HG02588 (cell line): Measurements from ENCODE around the gene CDC26.

ENCODE experiments used
- ATAC-seq: cut with Tn5 transposase; IDR thresholded peaks from one replicate; pipeline ENCODE4 v1.9.1; 2021; ENCODE audit warnings: mild to moderate bottlenecking, moderate library complexity; ENCODE audit not compliant: unreplicated experiment

CDC26 gene

DNA sequence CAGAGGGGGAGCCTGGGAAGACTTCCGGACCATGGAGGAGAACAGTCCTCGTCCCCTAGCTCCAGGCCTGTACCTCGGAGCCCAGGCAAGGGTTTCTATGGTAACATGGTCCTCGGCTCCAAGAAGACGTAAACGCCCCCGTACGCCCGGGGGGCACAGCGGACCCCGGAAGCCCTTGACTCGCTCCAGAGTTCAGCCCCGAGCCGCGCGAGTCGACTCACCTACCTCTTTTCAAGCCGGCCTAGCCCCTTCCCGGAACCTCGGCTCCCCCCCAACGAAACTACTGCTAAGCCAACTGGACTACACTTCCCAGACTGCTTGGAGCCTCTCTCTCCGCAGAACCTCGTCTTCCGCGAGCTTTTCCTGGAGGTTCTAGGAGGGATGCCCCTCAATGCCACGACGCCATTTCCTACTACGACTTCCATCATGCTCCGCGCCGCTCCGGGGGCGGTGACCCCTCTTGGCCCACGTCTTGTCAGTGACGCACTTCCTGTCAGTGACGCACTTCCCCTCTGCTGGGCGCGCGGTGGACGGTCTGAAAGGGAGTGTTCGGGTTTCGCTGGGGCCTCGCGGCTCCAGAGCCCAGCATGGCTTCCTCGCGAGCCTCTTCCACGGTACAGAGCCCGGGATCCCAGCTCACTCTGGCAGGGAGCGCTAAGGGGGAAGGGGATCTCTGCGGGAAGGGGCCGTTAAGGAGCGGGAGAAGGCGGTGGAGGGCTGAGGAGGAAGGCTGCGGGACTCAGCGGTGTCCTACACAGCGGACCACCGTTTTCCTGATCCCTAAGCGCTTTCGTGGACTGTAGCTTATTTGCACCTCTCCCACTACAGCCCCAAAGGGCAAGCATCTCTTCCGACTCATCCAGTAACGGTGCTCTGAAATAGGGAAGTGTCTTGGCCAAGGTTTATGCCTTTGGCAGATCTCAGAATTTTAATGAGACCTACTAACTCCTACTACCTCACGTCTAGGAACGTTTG lies at the start of gene CDC26, which contains the start of gene PRPF4:
Gene CDC26, minus strand, starts transcription at position 416 of the 975 bp plus-strand sequence. CDS start 3,065 bp downstream, outside the sequence.
Gene PRPF4, plus strand, starts transcription at position 502 of the 975 bp plus-strand sequence. Its CDS starts 86 bp downstream, at position 588.
- ATAC-seq, result peak; percentile 99

DNA sequence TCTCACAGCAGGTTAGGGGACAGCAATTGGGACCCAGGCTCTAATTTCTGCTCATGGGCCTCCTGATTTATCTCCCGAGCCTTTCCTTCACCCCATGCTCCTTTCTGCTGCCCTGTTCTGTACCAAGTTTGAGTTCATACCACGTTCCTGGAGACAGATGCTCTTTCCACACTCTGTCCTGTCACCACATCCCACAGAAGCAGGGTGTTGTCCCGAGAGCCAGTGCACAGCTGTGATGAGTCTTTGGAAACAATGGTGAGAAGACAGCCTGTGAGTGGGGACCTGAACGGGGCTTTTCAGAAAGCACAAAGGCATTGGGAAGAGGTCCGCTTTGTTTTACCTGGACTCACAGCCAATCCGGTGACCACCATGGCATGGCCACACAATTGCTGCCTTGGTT lies 47.3 kb upstream of the CDC26 start:
- ATAC-seq, result no peak

DNA sequence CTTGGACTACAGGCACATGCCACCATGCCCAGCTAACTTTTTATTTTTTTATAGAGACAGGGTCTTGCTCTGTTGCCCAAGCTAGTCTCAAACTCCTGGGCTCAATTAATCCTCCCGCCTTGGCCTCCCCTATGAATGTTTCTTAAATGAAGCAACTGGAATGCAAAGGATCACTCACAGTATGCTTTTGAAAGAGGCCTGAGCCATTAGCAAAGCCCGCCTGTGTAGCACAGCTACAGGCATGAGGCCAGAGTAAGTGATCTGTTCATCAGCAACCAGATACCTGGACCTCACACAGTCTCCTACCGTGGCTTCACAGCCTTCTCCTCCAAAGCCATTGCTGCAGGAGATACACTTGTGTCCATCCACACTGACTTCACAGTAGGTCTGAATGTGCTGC lies 44.7 kb upstream of the CDC26 start:
- ATAC-seq, result no peak

DNA sequence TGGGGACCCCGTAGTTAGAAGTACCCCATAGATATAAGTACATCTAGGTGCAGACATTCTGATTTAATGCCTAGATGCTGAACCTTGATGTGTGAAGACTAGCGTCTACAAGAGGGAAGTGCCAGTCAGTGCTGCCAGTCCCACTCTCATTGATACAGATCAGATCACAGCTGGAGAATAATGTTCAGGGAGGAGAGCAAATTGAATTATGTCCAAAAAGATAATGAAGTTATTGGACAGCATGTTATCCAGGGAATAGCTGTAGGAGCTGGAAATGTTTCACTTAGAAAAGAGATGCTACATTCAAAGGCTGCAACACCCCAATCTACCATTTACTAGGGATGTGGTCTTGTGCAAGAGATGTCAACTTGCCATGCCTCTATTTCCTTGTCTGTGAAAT lies 43.7 kb upstream of the CDC26 start:
- ATAC-seq, result no peak

DNA sequence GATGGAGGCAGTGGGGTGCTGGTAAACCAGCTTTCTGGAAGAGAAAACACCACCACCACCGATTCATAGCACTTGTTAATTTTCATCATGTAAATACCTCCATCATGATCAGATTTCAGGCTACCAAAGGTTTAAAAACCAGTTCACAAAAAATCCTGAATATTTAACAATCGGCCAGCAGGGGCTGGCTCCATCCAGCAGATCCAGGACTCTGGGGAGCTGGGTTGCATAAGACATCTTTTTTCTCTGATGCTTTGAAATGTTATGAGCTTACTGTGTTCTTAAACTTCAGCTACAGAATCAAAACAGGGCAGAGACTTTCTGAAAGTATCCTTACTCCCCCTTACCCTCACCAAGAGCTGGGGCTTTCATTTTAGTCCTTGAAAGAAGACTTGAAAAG lies 42.4 kb upstream of the CDC26 start:
- no peak for ATAC-seq

DNA sequence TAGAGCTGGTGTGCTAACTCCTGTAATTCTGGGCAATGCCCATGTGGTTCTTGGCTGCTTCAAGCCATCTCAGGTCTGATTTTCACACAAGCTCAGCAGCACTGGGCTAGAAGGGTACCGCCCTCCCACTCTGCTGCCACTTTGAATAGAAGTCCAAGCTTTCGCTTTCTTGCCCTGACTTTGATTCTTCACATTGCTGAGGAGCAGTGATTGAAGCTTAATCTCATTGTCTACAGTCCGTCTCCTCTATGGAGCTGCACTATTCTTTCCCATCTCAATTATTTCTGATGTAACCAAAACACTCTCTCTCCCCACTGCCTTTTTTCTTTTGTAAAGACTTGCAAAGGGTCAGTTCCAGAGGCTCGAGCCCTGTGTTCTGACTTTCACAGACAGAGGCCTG lies 40.7 kb upstream of the CDC26 start:
- no peak for ATAC-seq

DNA sequence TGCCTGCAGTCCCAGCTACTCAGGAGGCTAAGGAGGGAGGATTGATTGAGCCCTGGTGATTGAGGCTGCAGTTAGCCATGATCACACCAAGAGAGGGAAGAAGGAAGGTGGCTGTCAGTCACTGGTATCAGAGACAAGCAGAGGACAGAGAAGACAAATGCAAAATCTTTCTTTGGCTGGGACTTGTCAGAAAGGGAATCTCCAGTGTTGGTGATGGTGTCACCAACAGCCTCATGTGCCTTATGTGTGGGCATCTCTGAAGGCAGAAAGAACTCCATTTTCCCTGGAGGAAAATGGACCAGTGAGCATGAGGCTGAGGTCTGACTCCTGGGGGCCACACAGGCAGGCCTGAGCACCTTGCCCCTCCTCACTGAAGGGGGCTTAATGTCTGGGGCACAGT lies 39.9 kb upstream of the CDC26 start:
- no peak for ATAC-seq

DNA sequence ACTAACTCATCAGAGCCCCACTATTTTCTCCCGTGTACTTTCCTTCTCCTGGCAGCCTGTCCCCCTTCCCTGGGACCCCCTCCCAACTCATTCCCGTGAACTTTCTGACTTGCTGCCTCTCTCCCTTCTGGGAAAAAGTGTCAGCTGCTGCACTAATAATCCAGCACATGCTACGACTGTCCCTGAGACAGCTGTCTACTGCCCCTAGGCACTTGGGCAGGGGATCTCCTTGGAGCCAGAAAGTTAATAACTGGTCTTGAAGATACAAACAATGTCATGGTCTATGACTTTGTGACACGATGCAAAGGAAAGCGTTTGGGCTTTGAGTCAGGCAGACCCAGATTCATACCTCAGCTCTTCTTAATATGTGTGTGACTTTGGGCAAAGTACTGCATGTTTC lies 37.9 kb upstream of the CDC26 start:
- ATAC-seq, result no peak

DNA sequence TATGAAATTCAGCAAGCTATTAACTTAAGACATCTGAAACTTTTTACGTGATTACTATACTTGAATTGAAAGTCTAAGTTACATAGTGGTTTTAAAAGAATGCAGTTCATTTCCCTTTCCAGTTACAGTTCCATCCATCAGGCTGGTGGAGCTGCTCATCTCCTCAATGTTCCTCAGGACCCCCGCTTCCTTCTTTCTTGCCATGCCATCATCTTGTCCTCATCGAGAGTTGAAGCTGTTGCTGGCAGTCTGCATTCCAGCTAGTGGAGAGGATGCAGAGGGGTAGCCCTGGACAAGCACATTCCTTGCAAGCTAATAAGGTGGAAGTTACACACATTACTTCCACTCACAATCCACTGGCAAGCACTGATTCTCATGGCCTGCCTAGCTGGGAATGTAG lies 36.6 kb upstream of the CDC26 start:
- no peak for ATAC-seq

DNA sequence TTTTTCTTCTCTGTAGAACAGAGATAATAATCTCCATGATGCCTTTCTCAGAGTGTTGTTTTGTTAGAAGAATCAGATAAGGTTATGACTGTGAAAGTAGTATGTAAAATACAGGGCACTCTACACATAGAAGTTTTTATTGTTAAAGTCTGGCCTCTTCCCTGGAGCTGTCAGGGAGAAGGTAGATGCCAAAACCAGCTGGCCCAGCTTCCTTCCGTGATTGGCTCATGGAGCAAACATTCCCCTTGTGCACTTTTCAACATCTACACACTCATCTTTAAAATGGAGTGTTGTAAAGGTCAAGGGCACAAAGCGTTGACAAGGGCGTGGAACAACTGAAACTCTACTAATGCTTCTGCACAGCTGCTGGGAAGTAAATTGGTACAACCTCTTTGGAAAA lies 35.2 kb upstream of the CDC26 start:
- no peak for ATAC-seq

DNA sequence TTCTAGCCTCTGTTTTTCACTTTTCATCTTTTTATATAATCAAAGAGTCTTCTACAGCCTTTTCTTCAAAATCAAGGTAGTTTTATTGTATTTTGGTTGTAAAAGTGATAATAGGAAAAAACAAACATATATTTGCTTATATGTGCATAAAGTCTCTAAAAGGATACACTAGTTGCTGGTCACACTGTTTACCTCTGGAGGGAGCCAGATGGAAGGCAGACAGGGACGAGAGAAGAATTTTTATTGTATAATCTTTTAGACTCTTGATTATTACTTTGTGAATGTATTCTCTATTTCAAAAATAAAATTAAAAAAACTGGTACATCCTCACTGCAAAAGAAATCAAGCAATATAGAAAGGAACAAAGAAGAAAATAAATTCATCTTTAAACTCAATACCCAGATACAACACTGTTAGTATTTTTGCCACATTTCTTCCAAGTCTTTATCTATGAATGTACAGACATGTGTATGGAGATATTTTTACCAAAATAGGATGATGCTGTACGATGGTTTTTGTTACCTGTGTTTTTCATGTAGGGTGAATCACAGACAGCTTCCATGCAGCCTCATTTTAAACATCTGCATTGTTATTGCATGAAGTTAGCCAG lies 33.9 kb upstream of the CDC26 start:
- no peak for ATAC-seq

DNA sequence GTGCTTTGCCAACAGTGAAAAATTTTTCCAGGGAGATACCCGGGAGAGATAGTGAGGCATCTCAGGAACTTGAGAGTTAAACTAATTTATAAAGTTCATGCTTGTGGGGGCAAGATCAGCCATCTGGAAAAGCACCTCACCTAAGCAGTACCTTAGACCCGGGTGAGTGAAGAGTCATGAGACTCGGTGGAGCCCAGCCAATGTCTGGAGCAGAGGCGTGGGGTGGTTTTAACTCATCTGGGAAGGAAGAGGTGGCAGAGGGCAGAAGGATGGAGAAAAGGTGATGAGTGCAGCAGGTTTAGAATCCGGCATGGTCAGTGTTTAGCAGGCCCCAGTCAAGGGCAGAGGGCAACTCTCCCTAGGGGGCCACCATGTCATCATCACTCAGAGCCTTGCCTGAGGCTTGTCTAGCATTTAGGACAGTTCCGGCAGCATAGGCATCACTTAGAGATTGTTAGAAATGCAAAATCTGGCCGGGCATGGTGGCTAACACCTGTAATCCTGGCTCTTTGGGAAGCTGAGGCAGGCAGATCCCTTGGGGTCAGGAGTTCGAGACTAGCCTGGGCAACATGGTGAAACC lies 32.1 kb upstream of the CDC26 start:
- ATAC-seq, result no peak

DNA sequence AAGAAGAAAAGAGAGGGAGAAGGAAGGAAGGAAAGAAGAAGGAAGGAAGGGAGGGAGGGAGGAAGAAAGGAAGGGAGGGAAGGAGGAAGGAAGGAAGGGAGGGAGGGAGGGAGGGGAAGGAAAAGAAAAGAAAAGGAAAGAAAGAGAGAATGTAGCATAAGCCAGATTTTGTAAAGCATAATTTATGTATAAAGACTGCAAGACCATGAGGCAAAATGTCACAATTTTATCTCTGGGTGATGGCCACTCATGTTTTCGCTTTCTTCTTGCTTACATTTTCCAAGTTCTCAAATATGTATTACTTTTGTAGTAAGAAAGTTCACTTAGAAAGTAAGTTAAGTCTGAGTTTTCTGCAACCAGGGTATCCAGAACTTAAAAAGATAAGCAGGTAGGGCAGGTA lies 31.2 kb upstream of the CDC26 start:
- ATAC-seq, result no peak

DNA sequence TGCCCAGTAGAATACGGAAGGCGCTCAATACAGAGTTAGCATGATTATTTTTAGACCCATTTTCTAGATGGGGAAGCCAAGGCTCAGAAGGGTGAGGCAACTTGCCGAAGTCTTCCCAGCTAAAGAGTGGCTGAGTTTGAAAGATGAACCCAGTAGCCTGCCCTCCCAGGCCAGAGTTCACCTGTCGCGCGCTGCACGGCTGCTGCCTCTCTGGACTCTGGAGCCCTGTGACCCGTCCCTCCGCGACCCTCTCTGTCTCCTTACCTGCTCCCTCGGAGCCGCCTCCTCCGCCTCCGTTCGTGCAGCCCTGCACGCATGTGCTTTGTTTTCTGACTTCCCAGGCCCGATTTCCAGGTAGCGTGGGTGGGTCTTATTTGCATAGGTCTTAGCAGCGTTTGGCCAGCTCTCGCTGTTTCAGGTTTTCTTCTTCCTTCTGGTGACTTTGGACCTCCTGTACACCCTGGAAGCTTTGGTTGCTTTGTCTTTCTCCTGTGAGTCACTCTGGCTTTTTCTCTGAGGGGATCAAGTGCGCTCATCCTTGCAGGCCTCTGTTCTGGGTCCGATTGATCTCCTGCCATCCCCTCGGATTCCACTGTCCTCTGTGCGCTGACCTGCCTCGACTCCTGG lies 27.5 kb upstream of the CDC26 start, which contains the start of gene RNF183:
Gene RNF183, minus strand, starts transcription at position 585 of the 627 bp plus-strand sequence. CDS start 5,192 bp downstream, outside the sequence.
- no peak for ATAC-seq

DNA sequence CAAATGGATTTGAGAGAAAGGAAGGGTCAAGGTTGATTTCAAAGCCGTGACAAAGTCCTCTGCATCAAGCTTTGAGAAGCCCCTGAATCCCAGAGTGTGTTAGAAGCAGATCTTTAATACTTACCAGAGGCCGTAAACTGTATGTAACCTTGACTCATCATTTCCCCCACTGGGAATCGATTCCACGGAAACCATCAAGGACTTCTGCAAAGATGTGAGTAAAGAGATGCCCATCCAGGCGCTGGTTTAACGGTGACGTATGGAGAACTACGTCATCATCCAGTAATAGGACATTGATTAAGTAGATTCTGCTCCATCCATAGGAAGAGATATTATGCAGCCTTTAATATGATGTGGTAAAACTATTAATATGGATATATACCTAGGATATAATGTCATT lies 26.2 kb upstream of the CDC26 start:
- no peak for ATAC-seq

DNA sequence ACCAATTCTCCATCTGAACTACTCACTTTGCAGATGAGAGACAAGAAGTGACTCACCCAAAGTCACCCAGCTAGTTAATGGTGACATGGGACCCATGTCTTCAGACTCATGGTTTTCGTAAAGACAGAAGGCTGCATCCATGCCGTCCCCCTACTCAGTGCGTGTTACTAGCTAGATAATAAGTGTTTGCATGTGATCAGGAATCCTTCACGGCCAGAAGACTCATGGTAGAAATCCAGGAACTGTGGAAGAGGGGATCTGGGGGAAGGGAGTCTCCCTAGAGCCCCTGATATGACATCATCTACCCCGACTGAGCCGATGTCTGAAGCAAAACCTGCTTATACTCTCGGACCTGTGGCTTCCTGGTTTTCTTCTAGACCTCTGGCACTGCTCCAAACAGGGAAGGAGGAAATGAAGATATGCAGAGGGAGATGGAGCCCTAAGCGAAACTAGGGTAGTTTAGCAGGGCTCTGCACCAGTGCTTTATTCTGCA lies 24.5 kb upstream of the CDC26 start:
- no peak for ATAC-seq

DNA sequence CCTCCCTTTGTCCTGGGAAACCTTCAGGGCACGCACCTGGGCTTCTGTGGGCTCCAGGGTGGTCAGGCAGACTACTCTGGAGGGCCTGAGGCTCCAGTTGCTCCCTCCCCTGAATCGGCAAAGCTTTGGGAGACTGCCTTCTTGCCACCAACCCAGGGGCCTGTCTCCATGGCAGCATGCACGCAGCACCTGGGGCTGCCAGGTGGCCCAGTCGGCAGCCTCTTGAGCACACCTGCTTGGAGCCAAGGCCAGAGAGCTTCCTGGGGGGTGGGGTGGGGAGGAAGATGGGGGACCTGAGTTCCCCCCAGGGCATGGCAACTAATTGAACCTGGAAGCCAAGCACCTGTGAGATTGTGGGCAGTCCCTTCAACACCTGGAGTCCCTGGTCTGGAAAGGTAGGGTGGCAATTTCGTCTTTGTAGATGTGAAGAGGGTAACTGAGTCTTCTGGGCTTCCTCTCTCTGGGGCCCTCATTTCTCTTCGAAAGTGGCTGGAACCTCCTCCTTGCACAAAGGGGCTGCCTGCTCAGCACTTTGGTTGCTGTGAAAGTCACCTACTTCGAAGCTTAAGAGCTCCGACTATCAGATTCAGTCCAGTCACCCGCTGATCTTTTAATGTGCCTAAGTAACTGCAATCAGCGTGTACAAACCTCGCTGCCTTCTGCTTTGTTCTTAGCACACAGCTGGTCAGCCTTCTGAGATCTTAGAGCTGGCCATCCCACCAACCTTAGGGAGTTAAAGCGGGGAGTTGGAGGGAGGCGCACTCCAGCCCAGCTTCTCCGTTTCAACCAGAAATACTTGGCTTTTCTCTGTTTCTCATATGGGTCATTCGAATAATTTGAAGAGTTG lies 23.8 kb upstream of the CDC26 start:
- ATAC-seq, result no peak

DNA sequence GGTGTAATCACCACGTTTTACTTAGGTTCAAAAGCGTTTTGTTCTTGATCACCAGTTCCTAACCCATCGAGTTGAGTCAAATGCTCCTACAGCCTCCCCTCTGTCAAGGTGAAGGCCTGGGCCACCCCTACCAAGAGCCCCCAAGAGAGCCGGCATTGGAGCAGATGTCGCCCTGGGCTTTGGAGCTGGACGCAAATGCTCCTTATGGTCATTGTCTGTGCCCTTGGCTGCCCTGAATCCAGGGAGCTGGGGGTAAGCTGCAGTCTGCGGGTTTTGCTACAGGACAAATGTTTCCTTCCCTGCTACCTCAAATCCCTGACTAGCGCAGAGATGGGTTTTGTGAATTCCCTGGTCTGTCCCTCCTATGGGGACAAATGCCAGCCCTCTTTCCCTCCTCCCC lies 22.9 kb upstream of the CDC26 start:
- no peak for ATAC-seq

DNA sequence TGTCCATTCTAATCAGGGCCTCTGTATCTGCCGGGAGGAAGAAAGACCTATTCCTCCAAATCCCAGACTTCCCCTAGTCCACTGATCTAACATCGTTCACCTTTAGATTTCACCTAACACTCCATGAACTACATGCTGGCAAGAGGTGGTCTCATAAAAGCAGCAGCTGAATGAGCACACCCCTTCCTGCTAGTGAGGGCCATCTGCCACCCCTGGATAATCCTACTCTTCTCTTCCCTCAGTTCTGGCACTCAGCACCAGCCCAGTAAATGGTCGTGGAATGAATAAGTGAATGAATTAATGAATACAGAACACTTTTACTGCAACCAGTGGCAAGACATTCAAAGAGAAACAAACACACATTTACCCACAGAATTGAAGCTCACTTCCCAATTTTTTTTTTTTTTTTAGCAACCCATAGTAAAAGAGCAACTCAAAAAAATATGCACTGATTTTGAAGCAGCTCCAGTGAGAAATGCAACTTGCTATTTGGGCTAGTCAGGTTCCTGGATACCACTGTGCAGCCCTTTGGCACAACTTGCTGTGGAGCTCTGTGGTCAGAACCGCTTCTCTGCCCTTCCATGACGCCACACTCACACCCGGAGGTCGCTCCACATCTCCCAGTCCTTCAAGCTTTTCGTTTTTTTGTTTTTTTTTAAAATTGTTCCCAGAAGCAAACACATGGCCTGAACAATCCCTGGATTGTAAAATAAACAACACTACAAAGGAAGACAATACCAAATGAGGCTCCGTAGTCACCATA lies 21.6 kb upstream of the CDC26 start:
- ATAC-seq, result no peak
